HG03135 (cell line): ENCODE results near the gene ZNF408.

Experiments used
- ATAC-seq: cut with Tn5 transposase; IDR thresholded peaks from one replicate; pipeline ENCODE4 v1.9.1; 2021; ENCODE audit warnings: mild to moderate bottlenecking, moderate library complexity; ENCODE audit not compliant: unreplicated experiment

ZNF408 gene

GRCh38 chr11:46675949-46676348 lies 24.9 kb upstream of the ZNF408 start:
- no peak for ATAC-seq

GRCh38 chr11:46676436-46677158 lies 24.2 kb upstream of the ZNF408 start:
- ATAC-seq = no peak

- ATAC-seq = no peak
Observed at GRCh38 chr11:46677169-46677568, 23.7 kb upstream of the ZNF408 start.

- ATAC-seq = no peak
Observed at GRCh38 chr11:46677991-46678740, 22.7 kb upstream of the ZNF408 start.

GRCh38 chr11:46678741-46679130 lies 22.1 kb upstream of the ZNF408 start:
- ATAC-seq = no peak

- no peak for ATAC-seq
Observed at GRCh38 chr11:46679241-46680163, 21.3 kb upstream of the ZNF408 start.

- ATAC-seq = no peak
Observed at GRCh38 chr11:46680164-46680760, 20.6 kb upstream of the ZNF408 start.

- ATAC-seq = no peak
Observed at GRCh38 chr11:46680815-46681214, 20.0 kb upstream of the ZNF408 start.

- ATAC-seq = no peak
Observed at GRCh38 chr11:46681814-46682213, 19.0 kb upstream of the ZNF408 start.

GRCh38 chr11:46682773-46683752 lies 17.8 kb upstream of the ZNF408 start:
- no peak for ATAC-seq

- ATAC-seq = no peak
Observed at GRCh38 chr11:46684367-46684766, 16.5 kb upstream of the ZNF408 start.

GRCh38 chr11:46686886-46687795 lies 13.7 kb upstream of the ZNF408 start:
- ATAC-seq = no peak

GRCh38 chr11:46690702-46691101 lies 10.1 kb upstream of the ZNF408 start:
- ATAC-seq = no peak

GRCh38 chr11:46692450-46692849 lies 8.4 kb upstream of the ZNF408 start:
- no peak for ATAC-seq

- no peak for ATAC-seq
Observed at GRCh38 chr11:46693597-46694012, 7.2 kb upstream of the ZNF408 start.

- ATAC-seq = no peak
Observed at GRCh38 chr11:46694072-46694471, 6.8 kb upstream of the ZNF408 start.

- ATAC-seq = no peak
Observed at GRCh38 chr11:46694607-46695006, 6.2 kb upstream of the ZNF408 start.

GRCh38 chr11:46695345-46696211 lies 5.3 kb upstream of the ZNF408 start:
- ATAC-seq = no peak
